ENCODE results near the gene TWIST2.

TWIST2 gene

DNA sequence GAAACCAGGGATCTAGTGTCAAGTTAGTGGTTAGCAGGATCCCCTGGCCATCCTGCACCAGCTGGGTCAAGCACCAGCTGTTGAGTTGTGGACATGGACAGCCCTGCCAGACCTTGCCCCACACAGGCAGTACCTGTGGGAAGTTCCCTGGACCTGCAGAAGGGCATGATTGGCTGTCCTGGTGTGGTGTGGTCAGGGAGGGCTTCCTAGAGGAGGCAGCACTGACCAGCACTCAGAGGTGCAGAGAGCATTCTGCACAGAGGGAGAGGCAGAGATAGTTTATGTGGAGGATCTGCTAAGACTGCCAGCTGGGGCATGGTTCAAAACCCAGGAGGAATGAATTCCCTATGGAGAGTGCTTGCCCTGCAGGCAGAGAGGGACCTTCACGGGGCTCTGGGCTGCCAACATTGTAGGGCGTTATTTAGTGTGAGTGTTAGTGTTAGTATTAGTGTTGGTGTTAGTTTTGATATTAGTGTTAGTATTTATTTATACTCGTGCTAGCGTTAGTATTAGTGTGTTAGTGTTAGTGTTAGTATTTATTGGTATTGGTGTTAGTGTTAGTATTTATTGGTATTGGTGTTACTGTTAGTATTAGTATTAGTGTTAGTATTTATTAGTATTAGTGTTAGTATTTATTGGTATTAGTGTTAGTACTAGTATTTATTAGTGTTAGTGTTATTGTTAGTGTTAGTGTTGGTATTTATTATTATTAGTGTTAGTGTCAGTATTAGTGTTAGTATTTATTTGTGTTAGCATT, 31.9 kb downstream of the TWIST2 start:
- TF ChIP-seq RAD21 (IDR thresholded peaks at IDR 0.05; ENCODE audit: low read depth) = no peak
- TF ChIP-seq TEAD4 (IDR thresholded peaks at IDR 0.05) = no peak
- no peak for TF ChIP-seq CREB1 (IDR thresholded peaks at IDR 0.05; ENCODE audit: low read depth)
- TF ChIP-seq, protein P1, sequence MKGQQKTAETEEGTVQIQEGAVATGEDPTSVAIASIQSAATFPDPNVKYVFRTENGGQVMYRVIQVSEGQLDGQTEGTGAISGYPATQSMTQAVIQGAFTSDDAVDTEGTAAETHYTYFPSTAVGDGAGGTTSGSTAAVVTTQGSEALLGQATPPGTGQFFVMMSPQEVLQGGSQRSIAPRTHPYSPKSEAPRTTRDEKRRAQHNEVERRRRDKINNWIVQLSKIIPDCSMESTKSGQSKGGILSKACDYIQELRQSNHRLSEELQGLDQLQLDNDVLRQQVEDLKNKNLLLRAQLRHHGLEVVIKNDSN (IDR thresholded peaks at IDR 0.05) = no peak
- TF ChIP-seq NFIC (IDR thresholded peaks at IDR 0.05) = no peak
- TF ChIP-seq ZBTB7A (IDR thresholded peaks at IDR 0.05; ENCODE audit: low read depth) = no peak
- TF ChIP-seq EGR1 (IDR thresholded peaks at IDR 0.05) = no peak
- no peak for TF ChIP-seq YY1 (IDR thresholded peaks at IDR 0.05; ENCODE audit: low read depth)
- TF ChIP-seq TCF12 (IDR thresholded peaks at IDR 0.05; ENCODE audit: low read depth) = no peak
- TF ChIP-seq, protein P2, sequence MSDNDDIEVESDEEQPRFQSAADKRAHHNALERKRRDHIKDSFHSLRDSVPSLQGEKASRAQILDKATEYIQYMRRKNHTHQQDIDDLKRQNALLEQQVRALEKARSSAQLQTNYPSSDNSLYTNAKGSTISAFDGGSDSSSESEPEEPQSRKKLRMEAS (IDR thresholded peaks at IDR 0.05) = no peak
- TF ChIP-seq REST (IDR thresholded peaks at IDR 0.05; ENCODE audit: low read depth) = no peak
- no peak for TF ChIP-seq TAF1 (IDR thresholded peaks at IDR 0.05; ENCODE audit: low read depth)
- TF ChIP-seq EP300 (IDR thresholded peaks at IDR 0.05; ENCODE audit: borderline replicate concordance) = no peak

DNA sequence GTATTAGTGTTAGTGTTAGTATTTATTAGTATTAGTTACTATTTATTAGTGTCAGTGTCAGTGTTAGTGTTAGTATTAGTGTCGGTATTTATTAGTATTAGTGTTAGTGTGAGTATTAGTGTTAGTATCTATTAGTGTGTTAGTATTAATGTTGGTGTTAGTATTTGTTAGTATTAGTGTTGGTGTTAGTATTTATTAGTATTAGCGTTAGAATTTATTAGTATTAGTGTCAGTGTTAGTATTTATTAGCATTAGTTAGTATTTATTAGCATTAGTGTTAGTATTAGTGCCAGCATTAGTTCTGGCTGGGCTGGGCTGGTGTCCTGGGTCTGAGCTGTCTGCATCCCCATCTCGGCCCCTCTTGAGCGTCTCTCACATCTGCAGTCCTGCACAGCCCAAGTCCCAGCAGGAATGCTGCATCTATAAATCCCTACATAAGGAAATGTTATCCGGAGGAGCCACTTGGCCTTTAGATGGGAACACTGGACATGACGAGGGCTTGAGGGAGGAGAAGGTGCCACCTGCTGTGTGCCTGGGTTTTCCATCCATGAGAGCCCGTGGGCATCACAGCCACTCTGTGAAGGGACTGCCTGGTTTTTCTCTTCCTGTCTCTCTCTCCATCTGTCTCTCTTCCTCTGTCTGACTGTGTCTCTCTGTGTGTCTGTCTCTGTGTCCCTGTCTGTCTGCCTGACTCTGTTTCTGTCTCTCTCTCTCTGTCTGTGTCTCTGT, 33.6 kb downstream of the TWIST2 start:
- TF ChIP-seq YY1 (IDR thresholded peaks at IDR 0.05; ENCODE audit: low read depth) (no peak), RAD21 (IDR thresholded peaks at IDR 0.05; ENCODE audit: low read depth) (no peak), CEBPB (IDR thresholded peaks at IDR 0.05) (no peak), TEAD4 (IDR thresholded peaks at IDR 0.05) (no peak), ZBTB7A (IDR thresholded peaks at IDR 0.05; ENCODE audit: low read depth) (no peak), TAF1 (IDR thresholded peaks at IDR 0.05; ENCODE audit: low read depth) (no peak), FOXM1 (IDR thresholded peaks at IDR 0.05; ENCODE audit: borderline replicate concordance, low read depth) (no peak), CREB1 (IDR thresholded peaks at IDR 0.05; ENCODE audit: low read depth) (no peak), EGR1 (IDR thresholded peaks at IDR 0.05) (no peak)
- TF ChIP-seq, protein P2 (IDR thresholded peaks at IDR 0.05) = no peak

GRCh38 chr2:238882082-238882755, 34.3 kb downstream of the TWIST2 start:
- TF ChIP-seq NFIC (IDR thresholded peaks at IDR 0.05) = no peak
- TF ChIP-seq REST (IDR thresholded peaks at IDR 0.05; ENCODE audit: low read depth) = no peak
- TF ChIP-seq, protein P2 (IDR thresholded peaks at IDR 0.05) = no peak
- TF ChIP-seq YY1 (IDR thresholded peaks at IDR 0.05; ENCODE audit: low read depth) = no peak
- no peak for TF ChIP-seq TAF1 (IDR thresholded peaks at IDR 0.05; ENCODE audit: low read depth)
- TF ChIP-seq CEBPB (IDR thresholded peaks at IDR 0.05) = no peak
- no peak for TF ChIP-seq EP300 (IDR thresholded peaks at IDR 0.05; ENCODE audit: borderline replicate concordance)
- no peak for TF ChIP-seq CREB1 (IDR thresholded peaks at IDR 0.05; ENCODE audit: low read depth)
- TF ChIP-seq ZBTB7A (IDR thresholded peaks at IDR 0.05; ENCODE audit: low read depth) = no peak
- no peak for TF ChIP-seq RAD21 (IDR thresholded peaks at IDR 0.05; ENCODE audit: low read depth)
- no peak for TF ChIP-seq EGR1 (IDR thresholded peaks at IDR 0.05)
- TF ChIP-seq, protein P1 (IDR thresholded peaks at IDR 0.05) = no peak
- TF ChIP-seq TCF12 (IDR thresholded peaks at IDR 0.05; ENCODE audit: low read depth) = no peak
- TF ChIP-seq TEAD4 (IDR thresholded peaks at IDR 0.05) = no peak
- no peak for TF ChIP-seq FOXM1 (IDR thresholded peaks at IDR 0.05; ENCODE audit: borderline replicate concordance, low read depth)

DNA sequence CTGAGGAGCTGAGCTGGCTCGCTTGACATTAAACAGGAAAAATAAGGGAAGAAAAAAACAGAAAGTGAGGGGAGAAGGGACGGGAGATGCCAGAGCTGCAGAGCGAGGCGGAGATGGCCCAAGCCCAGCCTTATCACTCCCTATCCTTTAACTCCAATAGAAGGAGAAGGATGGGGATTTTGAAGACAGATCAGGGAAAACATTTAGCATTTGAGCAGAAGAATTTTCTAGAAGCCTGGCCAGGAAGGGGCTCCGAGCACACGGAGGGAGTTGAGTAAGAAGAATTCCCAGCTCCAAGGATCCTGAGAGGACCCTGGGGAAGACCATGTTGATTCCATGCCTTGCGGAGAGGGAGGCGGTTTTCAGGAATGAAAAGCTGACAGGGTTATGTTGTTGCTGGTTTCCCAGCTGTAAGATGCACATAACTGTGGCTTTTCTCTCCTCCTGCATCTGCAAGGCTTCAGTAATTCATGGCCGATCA, 35.6 kb downstream of the TWIST2 start:
- no peak for TF ChIP-seq TCF12 (IDR thresholded peaks at IDR 0.05; ENCODE audit: low read depth)
- TF ChIP-seq, protein P1 (IDR thresholded peaks at IDR 0.05) = no peak
- TF ChIP-seq, protein P2 (IDR thresholded peaks at IDR 0.05) = no peak
- TF ChIP-seq ZBTB7A (IDR thresholded peaks at IDR 0.05; ENCODE audit: low read depth) = no peak
- TF ChIP-seq TAF1 (IDR thresholded peaks at IDR 0.05; ENCODE audit: low read depth) = no peak
- no peak for TF ChIP-seq RAD21 (IDR thresholded peaks at IDR 0.05; ENCODE audit: low read depth)
- TF ChIP-seq CREB1 (IDR thresholded peaks at IDR 0.05; ENCODE audit: low read depth) = no peak
- no peak for TF ChIP-seq NFIC (IDR thresholded peaks at IDR 0.05)
- TF ChIP-seq YY1 (IDR thresholded peaks at IDR 0.05; ENCODE audit: low read depth) = no peak
- TF ChIP-seq EP300 (IDR thresholded peaks at IDR 0.05; ENCODE audit: borderline replicate concordance) = no peak
- no peak for TF ChIP-seq EGR1 (IDR thresholded peaks at IDR 0.05)
- no peak for TF ChIP-seq REST (IDR thresholded peaks at IDR 0.05; ENCODE audit: low read depth)
- TF ChIP-seq FOXM1 (IDR thresholded peaks at IDR 0.05; ENCODE audit: borderline replicate concordance, low read depth) = no peak
- TF ChIP-seq TEAD4 (IDR thresholded peaks at IDR 0.05) = no peak
- no peak for TF ChIP-seq CEBPB (IDR thresholded peaks at IDR 0.05)
